T-helper 9 cell (primary cell): Measurements from ENCODE around the gene ACP5.
A peak's percentile ranks its signal among the peaks of the same experiment; 100 is the strongest.
"Not testable (repeated sequence)": the region's sequence is repeated elsewhere in the genome, so short reads cannot be mapped to it uniquely, and the experiment has no call there.

ENCODE experiments used
- DNase-seq: peaks from one replicate; pipeline ENCODE4 v3.0.0-alpha.2; 2020

Gene ACP5

DNA sequence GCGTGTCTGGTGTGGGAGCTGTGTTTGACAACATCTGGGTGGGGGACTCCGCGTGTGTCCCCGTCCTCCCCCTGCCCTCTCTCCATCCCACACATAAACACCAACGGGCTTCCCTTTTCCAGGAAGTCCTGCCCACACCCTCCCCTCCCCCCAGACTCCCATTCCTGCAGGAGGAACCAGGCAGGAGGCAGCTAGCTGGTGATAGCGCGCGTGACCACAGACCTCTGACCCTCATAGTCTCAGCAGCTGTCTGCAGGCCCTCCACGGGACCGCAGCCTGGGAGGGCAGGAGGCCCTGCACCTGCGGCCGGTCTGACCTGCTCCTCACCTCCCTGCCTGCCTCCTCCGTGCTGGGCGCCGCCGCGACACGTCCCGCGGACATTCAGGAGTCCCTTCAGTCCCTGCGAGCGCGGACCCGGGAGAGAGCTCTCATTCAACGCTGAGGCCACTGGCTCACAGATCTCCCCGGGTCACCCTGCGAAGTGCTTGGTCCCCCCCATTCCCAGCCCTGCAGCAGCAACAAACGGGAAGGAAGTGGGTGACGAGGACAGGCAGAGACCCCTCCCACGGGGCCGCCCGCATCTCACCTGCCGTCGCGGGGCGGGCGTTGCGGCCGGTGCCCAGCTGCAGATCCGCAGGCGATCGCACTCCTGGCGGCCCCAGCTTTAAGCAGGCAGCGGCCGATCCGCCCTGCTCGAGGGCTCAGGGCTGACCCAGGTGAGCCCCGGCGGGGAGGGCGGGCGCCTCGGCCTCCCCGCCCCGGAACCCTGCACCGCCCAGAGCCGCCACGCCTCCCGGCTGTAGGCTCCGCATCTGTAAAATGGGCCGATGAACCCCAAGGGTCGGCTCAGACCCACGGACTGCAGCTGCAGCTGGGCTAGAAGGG is 1.1 kb upstream of the ACP5 start:
- peak; percentile 16 for DNase-seq

DNA sequence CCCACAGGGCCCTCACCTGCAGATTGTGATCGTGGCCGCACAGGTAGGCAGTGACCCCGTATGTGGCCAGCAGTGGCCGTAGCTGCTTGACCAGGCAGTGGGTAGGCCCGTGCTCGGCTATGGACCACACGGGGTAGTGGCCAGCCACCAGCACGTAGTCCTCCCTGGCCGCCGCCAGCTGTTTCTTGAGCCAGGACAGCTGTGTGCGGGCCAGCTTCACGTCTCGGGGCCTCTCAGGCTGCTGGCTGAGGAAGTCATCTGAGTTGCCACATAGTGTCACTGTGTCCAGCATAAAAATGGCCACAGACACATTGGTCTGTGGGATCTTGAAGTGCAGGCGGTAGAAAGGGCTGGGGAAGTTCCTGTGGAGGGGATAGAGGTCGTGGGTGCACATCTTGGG is 1.2 kb downstream of the ACP5 start:
- DNase-seq = no peak

DNA sequence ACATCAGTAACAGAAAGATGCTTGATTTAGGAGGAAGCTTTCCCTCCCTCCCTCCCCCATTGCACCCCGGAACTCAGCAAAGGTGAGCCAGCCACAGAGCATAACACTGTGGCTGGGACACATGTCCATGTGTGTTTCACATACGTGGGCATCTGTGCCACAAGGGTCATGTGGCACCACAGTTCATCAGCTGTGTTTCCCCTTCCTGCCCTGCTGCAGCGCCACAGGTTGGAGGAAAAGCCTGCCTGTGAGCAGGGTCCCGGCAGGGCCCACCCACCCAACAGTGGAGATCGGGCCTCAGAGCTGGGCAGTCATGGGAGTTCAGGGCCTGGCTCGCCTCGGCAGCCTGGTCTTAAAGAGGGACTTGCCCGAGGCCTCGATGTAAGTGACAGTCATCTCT is 2.8 kb downstream of the ACP5 start:
- DNase-seq = no peak

DNA sequence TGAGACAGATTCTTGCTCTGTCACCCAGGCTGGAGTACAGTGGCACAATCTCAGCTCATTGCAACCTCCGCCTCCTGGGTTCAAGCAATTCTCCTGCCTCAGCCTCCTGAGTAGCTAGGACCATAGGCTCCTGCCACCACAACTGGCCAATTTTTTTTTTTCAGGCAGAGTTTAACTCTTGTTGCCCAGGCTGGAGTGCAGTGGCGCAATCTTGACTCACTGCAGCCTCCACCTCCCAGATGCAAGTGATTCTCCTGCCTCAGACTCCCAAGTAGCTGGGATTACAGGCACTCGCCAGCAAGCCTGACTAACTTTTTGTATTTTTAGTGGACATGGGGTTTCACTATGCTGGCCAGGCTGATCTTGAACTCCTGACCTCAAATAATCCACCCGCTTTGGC is 3.7 kb downstream of the ACP5 start:
- DNase-seq = not testable (repeated sequence)

DNA sequence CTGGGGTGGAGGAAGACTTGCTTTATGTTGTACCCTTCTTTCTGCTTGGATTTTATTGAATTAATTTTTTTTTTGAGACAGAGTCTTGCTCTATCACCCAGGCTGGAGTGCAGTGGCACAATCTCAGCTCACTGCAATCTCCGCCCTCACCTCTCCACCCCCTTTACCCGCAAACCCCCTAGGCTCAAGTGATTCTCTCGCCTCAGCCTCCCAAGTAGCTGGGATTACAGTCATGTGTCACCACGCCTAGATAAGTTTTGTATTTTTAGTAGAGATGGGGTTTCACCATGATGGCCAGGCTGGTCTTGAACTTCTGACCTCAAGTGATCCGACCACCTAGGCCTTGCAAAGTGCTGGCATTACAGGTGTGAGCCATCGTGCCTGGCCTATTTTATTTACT is 4.1 kb downstream of the ACP5 start:
- not testable (repeated sequence) for DNase-seq

DNA sequence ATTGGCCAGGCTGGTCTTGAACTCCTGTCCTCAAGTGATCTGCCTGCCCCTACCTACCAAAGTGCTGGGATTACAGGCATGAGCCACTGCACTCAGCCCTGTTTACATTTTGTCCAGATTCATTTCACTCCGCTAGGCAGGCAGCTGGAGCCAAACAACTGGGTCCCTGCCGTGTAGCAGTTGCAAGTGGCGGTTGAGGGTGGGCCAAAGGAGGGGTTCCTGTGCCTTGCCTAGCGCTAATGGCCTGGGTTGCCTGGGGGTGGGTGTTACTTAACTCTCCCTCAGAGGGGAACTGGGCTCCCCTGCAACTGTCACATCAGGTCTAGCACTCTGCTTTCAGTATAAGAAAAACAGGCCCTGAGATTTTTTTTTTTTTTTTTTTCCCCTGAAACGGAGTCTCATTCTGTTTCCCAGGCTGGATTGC is 7.4 kb downstream of the ACP5 start:
- DNase-seq = no peak

DNA sequence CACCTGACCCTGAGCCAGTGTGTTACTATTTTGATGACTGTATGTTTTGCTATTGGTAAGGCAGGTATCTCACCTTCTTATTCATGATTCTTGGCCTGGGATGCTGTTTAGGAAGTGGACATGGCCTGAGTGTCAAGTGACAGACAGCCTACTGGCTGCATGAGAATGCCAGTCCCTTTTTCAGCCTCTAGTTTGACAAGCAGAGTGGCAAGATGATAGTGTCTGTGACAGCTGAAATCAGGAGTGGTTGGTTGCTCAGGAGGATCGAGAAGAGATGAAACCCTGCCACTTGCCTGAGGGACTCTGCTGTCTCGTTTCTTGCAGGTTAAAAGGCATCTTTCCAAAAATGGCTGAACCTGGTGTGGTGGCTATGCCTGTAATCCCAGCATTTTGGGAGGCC is 11.3 kb downstream of the ACP5 start:
- no peak for DNase-seq

DNA sequence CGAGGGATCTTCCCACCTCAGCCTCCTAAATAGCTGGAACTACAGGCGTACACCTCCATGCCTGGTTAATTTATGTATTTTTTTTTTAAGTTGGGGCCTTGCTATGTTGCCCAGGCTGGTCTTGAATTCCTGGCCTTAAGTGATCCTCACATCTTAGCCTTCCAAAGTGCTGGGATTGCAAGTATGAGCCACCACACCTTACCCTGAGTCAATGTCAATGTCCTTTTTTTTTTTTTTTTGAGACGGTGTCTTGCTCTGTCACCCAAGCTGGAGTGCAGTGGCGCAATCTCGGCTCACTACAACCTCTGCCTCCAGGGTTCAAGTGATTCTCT is 11.8 kb downstream of the ACP5 start:
- not testable (repeated sequence) for DNase-seq

DNA sequence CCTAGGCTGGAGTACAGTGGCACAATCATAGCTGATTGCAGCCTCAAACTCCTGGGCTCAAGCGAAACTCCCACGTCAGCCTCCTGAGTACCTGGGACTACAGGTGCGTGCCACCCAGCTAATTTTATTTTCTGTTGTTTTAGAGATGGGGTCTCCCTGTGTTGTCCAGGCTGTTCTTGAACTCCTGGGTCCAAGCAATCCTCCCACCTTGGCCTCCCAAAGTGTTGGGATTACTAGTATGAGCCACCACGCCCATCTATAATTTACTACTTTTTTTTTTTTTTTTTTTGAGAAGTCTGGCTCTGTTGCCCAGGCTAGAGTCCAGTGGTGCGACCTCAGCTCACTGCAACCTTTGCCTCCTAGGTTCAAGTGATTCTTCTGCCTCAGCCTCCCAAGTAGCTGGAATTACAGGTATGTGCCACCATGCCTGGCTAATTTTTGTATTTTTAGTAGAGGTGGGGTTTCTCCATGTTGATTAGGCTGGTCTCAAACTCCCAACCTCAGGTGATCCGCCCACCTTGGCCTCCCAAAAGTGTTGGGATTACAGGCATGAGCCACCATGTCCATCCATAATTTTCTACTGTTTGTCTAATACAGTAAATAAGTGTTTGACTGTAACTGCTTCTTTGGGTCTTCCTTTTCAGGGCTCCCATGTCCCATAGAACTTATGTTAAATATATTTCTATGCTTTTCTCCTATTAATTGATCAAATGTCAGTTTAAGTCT is 13.2 kb downstream of the ACP5 start:
- not testable (repeated sequence) for DNase-seq

DNA sequence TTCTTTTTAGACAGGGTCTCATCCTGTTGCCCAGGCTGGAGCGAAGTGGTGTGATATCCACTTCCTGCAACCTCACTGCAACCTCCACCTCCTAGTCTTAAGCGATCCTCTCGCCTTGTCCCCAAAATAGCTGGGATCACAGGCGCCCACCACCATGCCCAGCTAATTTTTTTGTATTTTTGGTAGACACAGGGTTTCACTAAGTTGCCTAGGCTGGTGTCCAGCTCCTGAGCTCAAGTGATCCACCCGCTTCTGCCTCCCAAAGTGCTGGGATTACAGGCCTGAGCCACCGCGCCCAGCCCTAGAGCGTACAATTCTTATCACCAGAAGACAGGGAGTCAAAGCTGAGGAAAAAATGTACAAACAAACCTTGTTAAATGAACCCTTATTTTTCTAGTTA is 13.9 kb downstream of the ACP5 start:
- DNase-seq = no peak

DNA sequence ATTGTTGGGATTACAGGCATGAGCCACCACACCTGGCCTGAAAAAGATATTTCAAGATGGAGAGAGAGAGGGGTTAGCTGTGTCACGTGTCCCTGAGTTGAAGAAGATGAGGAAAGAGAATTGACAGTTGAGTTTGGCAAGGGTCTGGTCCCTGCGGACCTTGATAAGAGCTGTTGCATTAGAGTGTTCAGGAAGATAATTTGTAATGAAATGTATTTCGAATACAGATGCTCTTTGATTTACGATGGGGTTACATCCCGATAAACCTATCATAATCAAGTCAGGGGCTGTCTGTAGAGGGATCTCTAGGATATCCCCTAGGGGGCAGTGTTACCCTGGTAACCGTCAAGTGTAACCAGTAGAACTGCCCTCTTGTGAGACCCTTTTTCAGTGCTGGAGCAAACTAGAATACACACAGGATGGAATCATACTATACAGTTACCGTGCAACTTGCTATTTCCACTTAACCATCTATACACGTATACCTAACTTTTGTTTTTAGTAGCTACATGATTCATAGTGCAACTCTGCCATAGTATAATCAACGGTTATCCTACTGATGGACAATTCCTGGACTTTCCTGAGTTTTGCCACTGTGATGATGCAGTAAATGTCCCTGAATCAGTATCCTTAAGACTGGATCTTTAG is 16.9 kb downstream of the ACP5 start:
- peak; percentile 15 for DNase-seq

DNA sequence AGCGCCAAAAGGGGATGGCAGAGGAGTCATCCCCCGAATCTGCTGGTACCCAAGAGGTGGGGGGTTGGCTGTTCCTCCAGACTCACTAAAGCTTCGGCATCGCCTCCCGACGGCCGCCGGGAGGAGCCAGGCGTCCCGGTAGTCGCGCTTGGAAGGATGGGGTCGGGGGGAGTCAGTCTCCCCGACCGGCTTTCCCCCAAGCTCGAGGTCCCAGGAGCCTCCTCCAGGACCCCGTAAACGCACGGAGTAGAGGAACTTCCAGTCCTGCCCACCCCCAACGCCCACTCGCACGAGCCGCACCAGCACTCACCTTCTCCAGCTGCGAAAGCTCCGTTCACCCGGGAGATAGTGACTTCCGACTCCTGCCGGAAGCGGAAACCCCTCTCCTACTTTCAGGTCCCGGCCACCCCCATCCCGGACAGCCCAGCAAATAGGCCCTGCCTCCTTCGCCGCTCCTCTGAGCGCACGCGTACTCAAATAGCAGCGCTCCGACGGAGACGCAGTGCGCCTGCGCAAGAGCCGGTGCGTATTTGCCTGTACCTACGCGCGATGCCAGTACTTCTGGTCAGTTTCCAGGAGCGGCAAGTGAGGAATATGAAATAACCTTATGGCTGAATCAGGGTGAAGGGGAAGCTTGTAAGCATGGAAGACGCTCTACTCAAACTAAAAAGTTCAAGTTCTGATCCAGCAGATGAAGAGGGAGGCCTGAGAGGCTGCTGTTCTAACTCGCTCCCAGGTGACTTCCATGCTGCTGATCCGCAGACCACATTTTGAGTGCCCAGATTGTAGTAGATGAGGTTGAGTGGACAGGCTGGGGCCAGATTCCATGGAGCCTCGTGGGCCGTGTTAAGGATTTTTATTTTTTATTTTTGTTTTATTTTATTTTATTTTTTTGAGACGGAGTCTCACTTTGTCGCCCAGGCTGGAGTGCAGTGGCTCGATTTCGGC is 18.3 kb downstream of the ACP5 start, which contains the start of gene ELOF1:
TSS of gene ELOF1 (minus strand) at position 350 of the 948 bp plus-strand sequence. CDS start 4,883 bp downstream, outside the sequence.
- peak; percentile 94 for DNase-seq

DNA sequence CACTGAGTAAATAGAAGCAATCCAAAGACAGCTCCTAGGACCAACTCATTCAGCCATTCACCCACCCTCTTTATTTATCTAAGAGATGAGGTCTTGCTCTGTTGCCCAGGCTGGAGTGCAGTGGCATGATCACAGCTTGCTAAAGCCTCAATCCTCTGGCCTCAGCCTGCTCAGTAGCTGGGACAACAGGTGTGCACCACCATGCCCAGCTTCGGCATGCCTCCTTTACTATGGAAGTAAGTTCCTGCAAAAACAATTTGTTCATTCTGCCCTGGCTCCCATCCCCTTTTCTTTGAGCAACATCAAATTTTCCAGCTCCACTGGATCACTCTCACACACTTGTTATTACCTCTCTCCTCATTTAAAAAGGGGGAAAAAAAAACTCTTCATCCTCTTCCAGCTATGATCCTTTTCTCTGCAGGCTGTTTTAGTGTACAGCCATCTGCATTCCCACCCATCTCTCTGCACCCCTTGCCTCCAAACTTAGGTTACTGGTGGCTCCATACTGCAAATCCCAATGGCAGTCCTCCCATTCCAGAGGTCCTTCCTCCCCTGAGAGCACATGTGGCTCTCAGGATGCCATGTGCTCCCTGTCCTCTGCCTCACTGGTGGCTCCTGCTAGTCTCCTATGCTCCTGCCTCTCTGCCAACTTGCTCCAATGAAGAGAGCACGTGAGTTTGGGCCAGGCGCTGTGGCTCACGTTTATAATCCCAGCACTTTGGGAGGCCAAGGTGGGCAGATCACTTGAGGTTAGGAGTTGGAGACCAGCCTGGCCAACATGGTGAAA is 20.6 kb downstream of the ACP5 start:
- no peak for DNase-seq

DNA sequence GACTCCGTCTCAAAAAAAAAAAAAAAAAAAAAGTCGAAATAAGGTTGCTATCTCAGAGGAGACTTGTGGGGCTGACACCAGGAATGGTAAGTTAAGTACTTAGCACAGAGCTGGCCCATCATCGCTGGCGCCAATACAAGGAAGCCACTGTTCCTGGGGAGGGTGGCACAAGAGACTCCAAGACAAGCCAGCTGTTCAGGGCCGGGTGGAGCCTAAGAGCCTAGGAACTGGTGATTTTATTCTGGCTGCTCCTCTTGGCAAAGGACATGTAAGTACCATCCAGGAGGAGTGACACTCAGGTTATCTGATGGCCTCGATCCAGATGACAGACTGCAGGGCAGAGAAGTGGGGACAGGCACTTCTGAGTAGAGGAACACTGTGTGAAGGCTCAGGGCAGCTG is 22.2 kb downstream of the ACP5 start:
- no peak for DNase-seq

DNA sequence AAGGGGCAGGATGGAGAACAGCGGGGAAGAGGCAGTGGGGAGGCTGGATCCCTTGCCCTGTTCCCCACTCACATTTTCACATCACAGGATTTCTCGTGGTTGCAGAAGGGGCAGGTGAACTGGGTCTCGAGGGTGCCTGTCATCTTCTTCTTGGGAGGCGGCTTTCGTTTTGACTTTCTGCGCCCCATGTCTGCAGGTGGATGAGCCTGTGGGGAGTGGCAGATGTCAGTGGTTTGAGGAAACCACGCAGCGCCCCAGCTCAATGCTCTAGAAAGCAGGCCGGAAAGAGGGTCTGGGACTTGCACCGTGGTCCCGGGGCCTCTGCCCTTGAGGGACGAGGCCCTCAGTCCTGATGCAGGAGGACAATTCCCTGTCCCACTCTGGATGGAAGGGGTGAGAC is 23.3 kb downstream of the ACP5 start:
- no peak for DNase-seq

DNA sequence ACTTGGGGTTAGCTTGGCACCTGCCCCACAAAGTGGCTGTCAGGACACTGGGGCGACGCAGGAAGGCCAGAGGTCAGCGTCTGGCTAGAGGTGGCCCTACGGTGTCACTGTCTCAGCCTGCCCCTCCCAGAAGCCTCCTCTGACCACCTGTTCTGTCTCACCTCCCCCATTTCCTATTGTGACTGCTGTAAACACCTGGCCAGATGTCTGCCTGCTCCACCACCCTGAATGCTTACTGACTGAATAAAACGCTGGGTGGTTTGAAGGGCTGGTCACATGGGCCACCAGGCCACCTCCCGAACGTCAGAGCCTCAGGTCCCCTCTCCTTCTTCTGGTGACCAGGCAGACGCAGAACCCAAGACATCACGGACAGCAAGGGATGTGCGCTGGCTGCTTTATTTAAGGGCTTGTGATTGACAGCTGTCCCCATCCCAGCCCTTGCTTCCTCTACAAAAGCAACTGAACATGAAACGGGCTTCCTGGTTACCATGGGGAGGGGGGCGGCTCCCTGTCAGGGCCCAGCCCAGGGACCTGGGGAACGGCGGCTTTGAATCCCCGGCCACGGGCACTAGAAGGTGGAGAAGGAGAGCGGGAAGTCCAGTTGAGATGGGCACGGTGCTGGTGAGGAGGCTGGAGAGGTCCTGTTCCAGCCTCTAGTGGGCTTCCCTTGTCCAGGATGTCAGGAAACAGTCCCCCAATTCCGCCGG is 24.6 kb downstream of the ACP5 start:
- DNase-seq = no peak

DNA sequence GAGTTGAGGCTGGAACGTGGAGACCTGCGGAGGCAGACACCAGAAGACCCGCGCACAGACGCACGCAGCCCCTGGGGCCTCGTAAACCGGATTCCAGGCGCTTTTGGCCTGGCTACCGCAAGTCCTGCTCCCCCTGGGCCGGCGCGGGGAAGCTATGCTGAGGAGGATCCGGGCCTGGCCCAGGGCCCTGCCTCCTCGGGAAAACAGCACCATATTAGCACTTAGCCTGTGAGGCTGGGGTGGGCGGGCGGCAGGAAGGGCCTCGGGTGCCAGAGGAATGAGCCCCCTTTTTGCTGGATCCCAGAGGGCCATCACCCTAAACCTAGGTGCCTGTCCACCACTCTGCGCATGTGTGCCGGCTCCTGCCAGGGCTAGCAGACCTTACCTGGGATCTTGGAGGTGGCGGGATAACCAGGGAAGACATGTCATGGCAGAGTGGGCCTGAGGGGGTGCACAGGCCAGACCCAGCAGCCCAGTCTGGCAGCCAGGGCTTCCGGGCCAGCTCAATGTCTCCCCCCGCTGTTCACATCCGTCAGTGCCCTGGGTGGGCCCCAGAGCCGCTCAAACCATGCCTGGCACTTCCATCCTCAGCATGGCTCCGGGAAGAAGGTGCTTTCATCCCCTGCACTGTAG is 25.7 kb downstream of the ACP5 start:
- DNase-seq = no peak

DNA sequence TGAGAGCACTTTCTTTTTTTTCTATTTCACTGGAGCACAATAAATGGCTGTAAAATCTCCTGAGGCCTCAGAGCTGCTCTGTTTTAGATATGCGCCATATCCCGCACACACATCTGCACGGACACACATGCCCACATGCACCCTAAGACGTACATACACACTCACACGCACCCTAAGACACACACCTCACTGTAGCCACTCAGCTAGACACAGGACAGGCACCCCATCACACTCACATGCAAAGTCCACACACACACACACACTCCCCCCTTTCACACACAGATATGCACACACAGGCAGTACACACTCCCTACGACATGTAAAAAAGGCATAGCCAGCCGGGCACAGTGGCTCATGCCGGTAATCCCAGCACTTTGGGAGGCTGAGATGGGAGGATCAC is 27.2 kb downstream of the ACP5 start:
- DNase-seq = no peak

DNA sequence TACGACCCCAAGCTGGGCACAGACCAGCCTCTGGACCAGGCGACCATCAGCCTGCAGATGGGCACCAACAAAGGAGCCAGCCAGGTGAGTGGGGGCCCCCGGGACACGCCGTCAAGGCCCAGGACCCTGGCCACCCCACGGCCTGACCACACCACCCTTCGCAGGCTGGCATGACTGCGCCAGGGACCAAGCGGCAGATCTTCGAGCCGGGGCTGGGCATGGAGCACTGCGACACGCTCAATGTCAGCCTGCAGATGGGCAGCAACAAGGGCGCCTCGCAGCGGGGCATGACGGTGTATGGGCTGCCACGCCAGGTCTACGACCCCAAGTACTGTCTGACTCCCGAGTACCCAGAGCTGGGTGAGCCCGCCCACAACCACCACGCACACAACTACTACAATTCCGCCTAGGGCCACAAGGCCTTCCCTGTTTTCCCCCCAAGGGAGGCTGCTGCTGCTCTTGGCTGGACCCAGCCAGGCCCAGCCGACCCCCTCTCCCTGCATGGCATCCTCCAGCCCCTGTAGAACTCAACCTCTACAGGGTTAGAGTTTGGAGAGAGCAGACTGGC is 28.0 kb downstream of the ACP5 start:
- DNase-seq = no peak
